GM20000 (cell line): ENCODE measurements around the gene ZNF431.

ENCODE experiments used
- DNase-seq: peaks from one replicate; pipeline ENCODE4 v3.0.0; 2012; ENCODE audit warnings: low spot score
- TF ChIP-seq, protein P1 (sequence below): IDR thresholded peaks from 2 replicates; pipeline ENCODE4 v1.5.1; 2012; ENCODE audit warnings: mild to moderate bottlenecking, control low read depth; ENCODE audit errors: extremely low read depth, missing control alignments

ZNF431 gene

GRCh38 chr19:21141787-21142464 lies at the start of gene ZNF431:
Gene ZNF431 (plus strand): TSS chr19:21142040. CDS start chr19:21142184, 144 bp downstream.
- TF ChIP-seq, protein P1, sequence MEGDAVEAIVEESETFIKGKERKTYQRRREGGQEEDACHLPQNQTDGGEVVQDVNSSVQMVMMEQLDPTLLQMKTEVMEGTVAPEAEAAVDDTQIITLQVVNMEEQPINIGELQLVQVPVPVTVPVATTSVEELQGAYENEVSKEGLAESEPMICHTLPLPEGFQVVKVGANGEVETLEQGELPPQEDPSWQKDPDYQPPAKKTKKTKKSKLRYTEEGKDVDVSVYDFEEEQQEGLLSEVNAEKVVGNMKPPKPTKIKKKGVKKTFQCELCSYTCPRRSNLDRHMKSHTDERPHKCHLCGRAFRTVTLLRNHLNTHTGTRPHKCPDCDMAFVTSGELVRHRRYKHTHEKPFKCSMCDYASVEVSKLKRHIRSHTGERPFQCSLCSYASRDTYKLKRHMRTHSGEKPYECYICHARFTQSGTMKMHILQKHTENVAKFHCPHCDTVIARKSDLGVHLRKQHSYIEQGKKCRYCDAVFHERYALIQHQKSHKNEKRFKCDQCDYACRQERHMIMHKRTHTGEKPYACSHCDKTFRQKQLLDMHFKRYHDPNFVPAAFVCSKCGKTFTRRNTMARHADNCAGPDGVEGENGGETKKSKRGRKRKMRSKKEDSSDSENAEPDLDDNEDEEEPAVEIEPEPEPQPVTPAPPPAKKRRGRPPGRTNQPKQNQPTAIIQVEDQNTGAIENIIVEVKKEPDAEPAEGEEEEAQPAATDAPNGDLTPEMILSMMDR: no peak
- DNase-seq: peak; percentile 81

DNA sequence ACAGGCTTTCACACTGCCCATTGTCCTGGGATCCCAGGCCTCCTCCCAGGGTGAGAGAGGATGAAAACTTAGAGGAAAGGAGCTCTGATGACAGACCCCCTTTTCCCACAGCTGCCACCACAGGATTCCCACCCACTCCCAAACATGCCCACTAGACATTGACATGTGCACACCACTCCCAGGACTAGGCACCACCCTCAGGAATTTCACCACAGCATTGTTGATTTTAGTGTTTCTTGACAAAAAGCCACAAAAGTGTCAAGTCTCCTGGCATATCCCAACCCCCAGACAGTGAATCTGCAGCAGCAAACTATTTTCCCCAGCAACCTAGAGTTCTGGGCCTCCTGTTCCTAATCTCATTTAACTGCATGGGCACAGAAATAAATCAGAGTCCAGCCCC lies 49.7 kb upstream of the ZNF431 start:
- no peak for DNase-seq

DNA sequence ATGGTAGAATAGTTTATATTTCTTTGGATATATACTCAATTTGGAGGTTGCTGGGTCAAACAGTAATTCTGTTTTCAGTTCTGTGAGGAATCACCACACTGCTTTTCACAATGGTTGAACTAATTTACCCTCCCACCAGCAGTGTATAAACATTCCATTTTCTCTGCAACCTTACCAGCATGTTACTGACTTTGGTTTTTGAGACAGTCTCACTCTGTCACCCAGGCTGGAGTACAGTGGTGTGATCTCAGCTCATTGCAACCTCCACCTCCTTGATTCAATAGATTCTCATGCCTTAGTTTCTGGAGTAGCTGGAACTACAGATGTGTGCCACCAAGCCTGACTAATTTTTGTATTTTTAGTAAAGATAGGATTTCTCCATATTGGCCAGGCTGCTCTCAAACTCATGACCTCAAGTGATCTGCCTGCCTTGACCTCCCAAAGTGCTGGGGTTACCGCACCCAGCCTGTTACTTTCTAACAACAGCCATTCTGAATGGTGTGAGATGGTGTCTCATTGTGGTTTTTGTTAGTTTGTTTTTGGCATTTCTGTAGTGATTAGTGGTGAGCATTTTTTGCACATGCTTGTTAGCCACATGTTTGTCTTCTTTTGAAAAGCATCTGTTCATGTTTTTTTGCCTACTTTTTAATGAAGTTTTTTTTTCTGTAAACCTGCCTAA lies 47.4 kb upstream of the ZNF431 start:
- TF ChIP-seq, protein P1: no peak
- DNase-seq: no peak

More for the DNA sequence above, 49.7 kb upstream of the ZNF431 start:
- TF ChIP-seq, protein P1: no peak

DNA sequence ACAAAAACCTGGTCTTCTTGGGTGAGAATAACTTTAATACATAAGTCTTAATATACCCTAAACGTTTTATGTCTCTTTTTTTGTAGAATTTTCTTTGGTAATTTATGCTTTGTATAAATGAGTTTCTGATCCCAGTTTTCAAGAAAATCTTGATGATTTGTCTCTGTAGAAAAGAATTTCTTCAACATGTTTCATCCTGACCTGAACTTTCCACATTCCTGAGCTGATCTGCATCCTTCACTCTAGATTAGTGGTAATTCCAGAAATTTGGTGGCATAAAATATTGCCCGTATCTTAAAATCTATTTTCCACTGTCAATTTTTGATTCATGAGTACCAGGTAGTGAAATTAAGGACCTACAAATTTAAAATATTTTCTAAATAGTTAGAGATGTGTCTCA lies 43.5 kb upstream of the ZNF431 start:
- TF ChIP-seq, protein P1: no peak
- no peak for DNase-seq

GRCh38 chr19:21101521-21102242 lies 40.2 kb upstream of the ZNF431 start:
- no peak for DNase-seq
- TF ChIP-seq, protein P1: no peak

DNA sequence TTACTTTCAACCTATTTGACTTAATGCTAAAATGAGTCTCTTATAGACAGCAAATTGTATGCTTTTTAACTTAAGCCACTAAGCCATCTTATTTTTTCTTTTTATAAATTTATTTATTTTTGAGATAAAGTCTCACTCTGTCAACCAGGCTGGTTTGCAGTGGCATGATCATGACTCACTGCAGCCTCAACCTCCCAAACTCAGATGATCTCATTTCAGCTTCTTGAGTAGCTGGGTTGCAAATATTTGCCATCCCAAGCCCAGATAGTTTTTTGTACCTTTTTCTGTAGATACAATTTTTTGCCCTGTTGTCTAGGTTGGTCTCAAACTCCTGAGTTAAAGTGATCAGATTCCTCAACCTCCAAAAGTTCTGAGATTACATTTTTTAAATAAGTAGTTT lies 32.7 kb upstream of the ZNF431 start:
- DNase-seq: no peak
- TF ChIP-seq, protein P1: no peak

- no peak for DNase-seq
- TF ChIP-seq, protein P1: no peak
Measured at GRCh38 chr19:21110183-21110582, 31.7 kb upstream of the ZNF431 start.
